CD4-positive, alpha-beta T cell treated with Interleukin-4 for 4 hours (primary cell): ENCODE measurements around the gene EXOC6.
"Not testable (repeated sequence)": the region's sequence is repeated elsewhere in the genome, so short reads cannot be mapped to it uniquely, and the experiment has no call there.

Experiments used
- DNase-seq: peaks from one replicate; pipeline ENCODE4 v3.0.0-alpha.2; 2020

EXOC6 gene

GRCh38 chr10:92957223-92958010, 109.1 kb downstream of the EXOC6 start:
- no peak for DNase-seq

GRCh38 chr10:92961638-92962037, 113.3 kb downstream of the EXOC6 start:
- no peak for DNase-seq

GRCh38 chr10:92965314-92965713, 117.0 kb downstream of the EXOC6 start:
- peak; percentile 37 for DNase-seq

GRCh38 chr10:92967641-92968040, 119.3 kb downstream of the EXOC6 start:
- no peak for DNase-seq

DNA sequence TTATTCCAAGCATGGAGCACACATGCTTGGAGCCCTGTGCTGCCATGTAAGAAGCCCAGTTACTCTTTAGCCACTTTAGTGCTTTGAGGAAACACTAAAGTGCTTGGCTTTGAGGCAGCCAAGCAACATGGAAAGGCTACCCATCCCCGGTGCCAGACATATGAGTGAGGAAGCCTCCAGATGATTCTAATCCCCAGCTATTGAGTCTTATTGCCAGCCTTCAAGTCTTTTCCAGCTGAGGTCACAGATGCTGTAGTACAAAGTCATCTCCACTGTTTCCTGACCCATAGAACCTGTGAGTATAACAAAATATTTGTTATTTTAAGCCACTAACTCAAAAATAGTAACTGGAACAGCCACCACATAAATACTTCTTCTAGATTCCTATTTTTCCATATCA, 120.8 kb downstream of the EXOC6 start:
- no peak for DNase-seq

DNA sequence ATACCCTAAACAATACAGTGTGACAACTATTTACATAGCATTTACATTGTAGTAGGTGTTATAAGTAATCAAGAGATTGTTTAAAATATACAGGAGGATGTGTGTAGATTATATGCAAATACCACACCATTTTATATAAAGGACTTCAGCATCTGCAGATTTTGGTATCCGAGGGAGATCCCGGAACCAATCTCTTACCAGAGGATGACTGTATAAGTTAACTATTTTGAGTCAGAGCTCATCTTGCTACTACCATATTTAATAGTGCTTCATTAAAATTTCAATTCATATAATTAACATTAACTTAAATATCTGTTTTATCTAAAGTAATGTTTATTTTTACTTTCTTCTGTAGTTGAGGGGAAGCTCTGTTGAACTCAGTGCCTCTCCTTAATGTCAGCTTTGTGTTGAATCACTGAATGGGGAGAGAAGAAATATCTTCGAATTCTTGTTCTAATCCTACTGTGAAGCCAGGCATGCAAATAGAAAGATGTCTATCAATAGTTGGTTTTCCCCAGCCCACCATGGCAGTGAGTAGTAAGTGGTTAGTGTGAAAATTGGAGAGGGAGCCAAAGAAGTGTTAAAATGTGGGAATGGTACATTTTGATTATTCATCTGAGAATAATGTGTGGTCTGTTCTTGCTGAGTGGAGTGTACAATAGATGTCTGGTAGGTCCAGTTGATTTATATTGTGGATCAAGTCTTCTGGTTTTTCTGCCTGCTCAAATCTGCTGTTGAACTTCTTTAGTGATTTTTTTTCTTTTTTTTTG, 122.2 kb downstream of the EXOC6 start:
- DNase-seq: no peak

DNA sequence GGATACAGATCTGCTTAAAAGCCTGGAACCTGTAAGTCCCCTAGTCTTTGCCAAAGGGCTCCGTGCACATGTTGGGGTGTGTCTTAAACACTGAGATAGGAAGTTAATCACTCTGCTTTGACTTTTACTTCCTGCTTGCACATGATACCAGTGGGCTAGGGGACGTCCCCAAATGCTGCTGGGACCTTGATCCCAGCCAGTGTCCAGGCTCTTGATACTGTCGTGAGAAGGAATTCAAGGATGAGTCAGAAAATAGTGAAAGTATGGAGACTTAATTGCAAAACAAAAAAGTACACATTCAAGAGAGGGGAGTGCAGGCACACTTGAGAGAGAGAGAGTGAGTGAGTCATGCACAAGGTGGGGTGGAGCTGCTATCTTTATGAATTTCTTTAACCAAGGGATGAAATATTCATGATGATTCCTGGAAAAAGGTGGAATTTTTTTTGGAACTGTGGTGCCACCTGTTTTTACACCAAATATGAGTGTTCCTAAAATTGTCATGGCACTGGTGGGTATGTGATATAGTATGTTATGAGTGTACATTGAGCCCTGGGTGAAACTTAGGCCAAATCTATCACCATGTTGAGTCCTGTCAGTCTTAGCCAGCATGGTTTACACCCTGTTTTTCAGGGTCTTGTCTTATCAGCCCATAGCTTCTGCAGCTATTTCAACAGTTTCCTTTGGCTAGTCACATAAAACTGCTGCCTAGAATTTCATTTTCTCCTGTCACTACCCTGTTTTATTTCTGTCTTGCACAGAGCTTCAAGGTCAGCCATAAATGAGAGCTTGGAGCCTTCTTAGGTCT, 123.9 kb downstream of the EXOC6 start:
- no peak for DNase-seq

- DNase-seq: no peak
These were observed 124.6 kb downstream of the EXOC6 start for GRCh38 chr10:92972886-92973285.

- not testable (repeated sequence) for DNase-seq
These were observed 128.0 kb downstream of the EXOC6 start for GRCh38 chr10:92976278-92976677.

GRCh38 chr10:92989250-92989649, 140.9 kb downstream of the EXOC6 start:
- DNase-seq: no peak

GRCh38 chr10:92990615-92991014, 142.3 kb downstream of the EXOC6 start:
- DNase-seq: no peak

GRCh38 chr10:92991513-92991912, 143.2 kb downstream of the EXOC6 start:
- DNase-seq: no peak

DNA sequence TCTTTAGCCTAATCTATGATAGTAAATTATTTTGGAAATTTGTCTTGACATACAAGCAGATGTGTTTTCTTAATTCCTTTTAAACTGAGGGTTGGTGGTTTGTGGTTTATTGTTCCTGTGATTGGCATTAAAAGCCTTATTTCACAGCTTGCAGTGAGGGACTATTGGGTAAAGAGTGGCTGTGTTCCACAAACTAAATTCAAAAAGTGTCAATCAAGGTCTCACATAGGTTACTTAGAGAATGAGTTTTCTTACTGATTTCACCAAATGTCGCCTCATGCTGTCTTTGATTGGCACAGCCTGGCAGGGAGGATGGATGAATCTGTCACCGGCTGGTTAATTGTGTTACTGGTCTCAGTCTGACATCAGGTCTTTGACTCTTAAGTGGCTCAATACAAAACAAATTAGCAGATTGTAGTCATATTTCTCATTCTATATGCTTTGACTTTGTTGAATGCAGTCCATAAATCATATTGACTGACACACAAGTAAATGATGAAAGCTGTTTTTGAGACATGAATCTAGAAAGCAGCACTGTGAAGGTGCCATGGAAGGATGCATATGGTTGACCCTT, 145.5 kb downstream of the EXOC6 start:
- no peak for DNase-seq

- no peak for DNase-seq
These were observed 147.2 kb downstream of the EXOC6 start for GRCh38 chr10:92995509-92995908.

DNA sequence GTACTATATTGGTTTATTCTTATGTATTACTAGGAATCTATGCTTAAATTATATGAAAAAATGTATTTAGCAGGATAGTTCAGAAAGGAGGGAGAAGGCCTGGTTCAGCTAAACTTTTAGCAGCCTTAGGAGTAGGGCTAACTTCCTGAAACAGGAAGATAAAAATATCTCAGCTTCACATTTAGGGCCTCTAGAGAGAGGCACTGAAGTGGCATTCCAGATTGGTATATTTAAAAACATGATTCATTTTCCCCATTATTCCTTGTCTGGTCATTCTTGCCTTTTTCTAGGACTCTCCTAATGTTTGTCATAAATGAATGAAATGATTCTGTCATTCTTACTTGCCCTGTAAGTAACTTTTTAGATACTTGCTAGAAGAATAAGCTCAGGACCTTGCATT, 149.3 kb downstream of the EXOC6 start:
- no peak for DNase-seq

GRCh38 chr10:92999191-92999590, 150.9 kb downstream of the EXOC6 start:
- DNase-seq: no peak

GRCh38 chr10:93006435-93007039, 158.2 kb downstream of the EXOC6 start:
- no peak for DNase-seq

- no peak for DNase-seq
These were observed 167.4 kb downstream of the EXOC6 start for GRCh38 chr10:93015722-93016121.

GRCh38 chr10:93023013-93023650, 174.8 kb downstream of the EXOC6 start:
- DNase-seq: no peak

GRCh38 chr10:93026072-93026471, 177.8 kb downstream of the EXOC6 start:
- no peak for DNase-seq

GRCh38 chr10:93027508-93027907, 179.2 kb downstream of the EXOC6 start:
- no peak for DNase-seq

DNA sequence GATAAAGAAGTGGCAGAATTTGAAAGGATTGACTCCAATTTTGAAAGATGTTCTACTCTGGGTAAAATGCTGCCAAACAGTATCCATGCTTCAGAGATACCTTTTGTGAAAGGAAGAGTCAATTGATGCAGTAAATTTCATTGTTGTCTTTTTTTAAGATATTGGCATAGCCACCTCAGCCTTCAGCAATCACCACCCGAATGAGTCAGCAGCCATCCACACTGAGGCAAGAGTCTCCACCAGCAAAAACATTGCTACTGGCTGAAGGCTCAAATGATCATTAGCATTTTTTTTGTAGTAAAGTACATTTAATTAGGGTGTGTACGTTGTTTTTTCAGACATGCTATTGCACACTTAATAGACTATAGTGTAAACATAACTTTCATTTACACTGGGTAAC, 180.6 kb downstream of the EXOC6 start:
- DNase-seq: no peak
